Kidney epithelial cell (primary cell): ENCODE measurements around the gene ZNF513. TPM values are rescaled to one million over a fixed set of nuclear protein-coding genes. Genes with fewer than 3 reads are reported as not detected.

Source experiments
- DNase-seq: peaks from one replicate; pipeline ENCODE4 v3.0.0-alpha.2; 2010; ENCODE audit warnings: low read depth
- H3K27me3 ChIP-seq: 2 replicates; pipeline ENCODE4 v1.6.0; 2011; ENCODE audit warnings: low read length; ENCODE audit not compliant: control insufficient read depth, insufficient read depth
- H3K36me3 ChIP-seq: 2 replicates; pipeline ENCODE4 v1.5.1; 2011; ENCODE audit warnings: low read length; ENCODE audit not compliant: control insufficient read depth, insufficient read depth
- H3K4me3 ChIP-seq: 2 replicates; pipeline ENCODE4 v1.5.1; 2011; ENCODE audit warnings: low read depth, mild to moderate bottlenecking, control low read depth, low read length
- CTCF ChIP-seq: IDR thresholded peaks from 2 replicates; pipeline ENCODE4 v1.5.1; 2011; ENCODE audit warnings: mild to moderate bottlenecking, moderate library complexity, low read length, control low read depth, inconsistent platforms; ENCODE audit not compliant: insufficient read depth, poor library complexity, severe bottlenecking
- total RNA-seq: library from RNA; depleted of rRNA; stranded (reverse); fragments of >200 nt; gene quantifications from 2 replicates; pipeline ENCODE4 v1.2.3, GENCODE V29; 2015

ZNF513 gene
- total RNA-seq, 1 donor from 2014 or later = 11.5 TPM

GRCh38 chr2:27369471-27370025 lies 11.0 kb downstream of the ZNF513 start:
- TF ChIP-seq CTCF = no peak
- Histone ChIP-seq H3K4me3 (peak overlapping the region; percentile 89), H3K36me3 (peaks cover 1% of the 10 kb centered on the region), H3K27me3 (no peaks in the 10 kb centered on the region)
- no peak for DNase-seq

GRCh38 chr2:27363933-27364332 lies 16.6 kb downstream of the ZNF513 start:
- DNase-seq = no peak
- no peak overlapping the region for H3K4me3 ChIP-seq
- TF ChIP-seq CTCF = no peak
- H3K36me3 ChIP-seq = peaks cover 1% of the 10 kb centered on the region
- no peaks in the 10 kb centered on the region for H3K27me3 ChIP-seq

GRCh38 chr2:27362678-27363420 lies 17.7 kb downstream of the ZNF513 start:
- no peak for TF ChIP-seq CTCF
- H3K36me3 ChIP-seq = no peaks in the 10 kb centered on the region
- no peak for DNase-seq
- no peak overlapping the region for H3K4me3 ChIP-seq
- no peaks in the 10 kb centered on the region for H3K27me3 ChIP-seq

GRCh38 chr2:27356382-27357181 lies 24.0 kb downstream of the ZNF513 start, which contains the start of gene GTF3C2:
Gene GTF3C2 (minus strand): TSS chr2:27356764. CDS start chr2:27343554, 13,210 bp downstream.
- DNase-seq = peak; percentile 86
- no peak for TF ChIP-seq CTCF
- peak within 1 kb of the TSS; percentile 98 for H3K4me3 ChIP-seq
- no peaks in the 10 kb centered on the region for H3K36me3 ChIP-seq
- no peaks in the 10 kb centered on the region for H3K27me3 ChIP-seq

GRCh38 chr2:27356056-27356381 lies 24.5 kb downstream of the ZNF513 start:
- TF ChIP-seq CTCF = no peak
- DNase-seq = no peak
- peak overlapping the region; percentile 98 for H3K4me3 ChIP-seq
- H3K27me3 ChIP-seq = no peaks in the 10 kb centered on the region
- no peaks in the 10 kb centered on the region for H3K36me3 ChIP-seq
